ENCODE results near the gene ABCC6. TPM values are rescaled to one million over a fixed set of nuclear protein-coding genes. Genes with fewer than 3 reads are reported as not detected.

ABCC6 gene
- total and polyA plus RNA-seq, 4 donors: 50.6 to 162 (median 95.9) TPM

DNA sequence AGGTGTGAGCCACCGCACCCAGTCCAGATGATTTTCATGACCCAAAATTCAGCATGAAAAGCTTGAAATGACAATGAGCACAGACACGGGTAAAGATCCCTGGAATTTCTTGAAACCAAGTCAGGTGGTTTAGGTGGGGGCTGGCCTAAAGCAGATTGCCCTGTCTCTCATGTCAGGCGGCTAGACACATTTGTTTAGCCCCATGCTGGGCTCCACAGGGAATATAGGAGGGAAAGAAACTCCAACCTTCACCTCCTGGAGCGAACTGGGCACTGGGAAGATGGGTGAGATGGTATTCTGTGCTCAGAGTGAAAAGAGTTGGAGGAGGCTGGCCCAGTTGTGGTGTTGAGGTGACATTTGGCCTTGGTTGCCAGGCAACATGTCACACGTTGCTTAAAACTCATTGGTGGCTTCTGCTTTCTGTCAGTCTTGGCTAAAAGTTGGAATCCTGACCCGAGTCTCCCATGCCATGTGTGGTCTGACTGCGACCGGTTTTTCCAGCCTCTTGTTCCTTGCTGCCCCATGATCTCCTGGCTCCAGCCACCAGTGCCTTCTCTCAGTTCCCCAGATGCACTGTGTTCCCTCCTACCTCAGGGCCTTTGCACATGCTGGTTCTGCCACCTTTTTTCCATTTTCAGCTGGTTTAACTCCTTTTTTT lies 113.7 kb downstream of the ABCC6 start:
- DNase-seq (ENCODE audit: low spot score): no peak
- Histone ChIP-seq H3K4me3 (ENCODE audit: low read depth in 1 of 3, low read length in 3 of 3) (no peak overlapping the region), H3K27me3 (ENCODE audit: control insufficient read depth in 4 of 4, insufficient read depth in 4 of 4, low read length in 3 of 4) (no peaks in the 10 kb centered on the region), H3K36me3 (ENCODE audit: control insufficient read depth in 4 of 4, insufficient read depth in 3 of 4, low read depth in 1 of 4, low read length in 3 of 4) (peaks cover 0 to 6% (median 2%) of the 10 kb centered on the region in 4 donors), H3K27ac (ENCODE audit: low read depth in 1 of 2, low read length in 2 of 2) (no peak overlapping the region), H3K4me1 (ENCODE audit: control insufficient read depth in 4 of 4, insufficient read depth in 4 of 4, low read length in 3 of 4) (no peaks in the 10 kb centered on the region), H3K9ac (ENCODE audit: low read depth in 1 of 2, low read length in 2 of 2) (no peak overlapping the region), H3K9me3 (ENCODE audit: control insufficient read depth in 4 of 4, low read length in 3 of 4) (no peaks in the 10 kb centered on the region)
- 76% methylated on average over 8 of the region's 8 CpGs for WGBS
- no peak for TF ChIP-seq FOXA2 (IDR thresholded peaks at IDR 0.05)
- TF ChIP-seq RAD21 (IDR thresholded peaks at IDR 0.05): no peak
- TF ChIP-seq HNF4G (IDR thresholded peaks at IDR 0.05): no peak
- no peak for TF ChIP-seq GABPA (IDR thresholded peaks at IDR 0.05 in 1 of 2, conservative IDR thresholded peaks at IDR 0.05 in 1 of 2)
- TF ChIP-seq RXRA (IDR thresholded peaks at IDR 0.05): no peak
- TF ChIP-seq NR2F2 (IDR thresholded peaks at IDR 0.05): no peak
- TF ChIP-seq JUND (IDR thresholded peaks at IDR 0.05): no peak
- TF ChIP-seq, protein P1, sequence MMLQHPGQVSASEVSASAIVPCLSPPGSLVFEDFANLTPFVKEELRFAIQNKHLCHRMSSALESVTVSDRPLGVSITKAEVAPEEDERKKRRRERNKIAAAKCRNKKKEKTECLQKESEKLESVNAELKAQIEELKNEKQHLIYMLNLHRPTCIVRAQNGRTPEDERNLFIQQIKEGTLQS (IDR thresholded peaks at IDR 0.05): no peak
- TF ChIP-seq, protein P2, sequence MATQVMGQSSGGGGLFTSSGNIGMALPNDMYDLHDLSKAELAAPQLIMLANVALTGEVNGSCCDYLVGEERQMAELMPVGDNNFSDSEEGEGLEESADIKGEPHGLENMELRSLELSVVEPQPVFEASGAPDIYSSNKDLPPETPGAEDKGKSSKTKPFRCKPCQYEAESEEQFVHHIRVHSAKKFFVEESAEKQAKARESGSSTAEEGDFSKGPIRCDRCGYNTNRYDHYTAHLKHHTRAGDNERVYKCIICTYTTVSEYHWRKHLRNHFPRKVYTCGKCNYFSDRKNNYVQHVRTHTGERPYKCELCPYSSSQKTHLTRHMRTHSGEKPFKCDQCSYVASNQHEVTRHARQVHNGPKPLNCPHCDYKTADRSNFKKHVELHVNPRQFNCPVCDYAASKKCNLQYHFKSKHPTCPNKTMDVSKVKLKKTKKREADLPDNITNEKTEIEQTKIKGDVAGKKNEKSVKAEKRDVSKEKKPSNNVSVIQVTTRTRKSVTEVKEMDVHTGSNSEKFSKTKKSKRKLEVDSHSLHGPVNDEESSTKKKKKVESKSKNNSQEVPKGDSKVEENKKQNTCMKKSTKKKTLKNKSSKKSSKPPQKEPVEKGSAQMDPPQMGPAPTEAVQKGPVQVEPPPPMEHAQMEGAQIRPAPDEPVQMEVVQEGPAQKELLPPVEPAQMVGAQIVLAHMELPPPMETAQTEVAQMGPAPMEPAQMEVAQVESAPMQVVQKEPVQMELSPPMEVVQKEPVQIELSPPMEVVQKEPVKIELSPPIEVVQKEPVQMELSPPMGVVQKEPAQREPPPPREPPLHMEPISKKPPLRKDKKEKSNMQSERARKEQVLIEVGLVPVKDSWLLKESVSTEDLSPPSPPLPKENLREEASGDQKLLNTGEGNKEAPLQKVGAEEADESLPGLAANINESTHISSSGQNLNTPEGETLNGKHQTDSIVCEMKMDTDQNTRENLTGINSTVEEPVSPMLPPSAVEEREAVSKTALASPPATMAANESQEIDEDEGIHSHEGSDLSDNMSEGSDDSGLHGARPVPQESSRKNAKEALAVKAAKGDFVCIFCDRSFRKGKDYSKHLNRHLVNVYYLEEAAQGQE (IDR thresholded peaks at IDR 0.05): no peak
- no peak for TF ChIP-seq EGR1 (IDR thresholded peaks at IDR 0.05; ENCODE audit: low read depth in 2 of 2)
- no peak for TF ChIP-seq YY1 (IDR thresholded peaks at IDR 0.05)
- TF ChIP-seq TAF1 (conservative IDR thresholded peaks at IDR 0.05): no peak
- TF ChIP-seq, protein P3, sequence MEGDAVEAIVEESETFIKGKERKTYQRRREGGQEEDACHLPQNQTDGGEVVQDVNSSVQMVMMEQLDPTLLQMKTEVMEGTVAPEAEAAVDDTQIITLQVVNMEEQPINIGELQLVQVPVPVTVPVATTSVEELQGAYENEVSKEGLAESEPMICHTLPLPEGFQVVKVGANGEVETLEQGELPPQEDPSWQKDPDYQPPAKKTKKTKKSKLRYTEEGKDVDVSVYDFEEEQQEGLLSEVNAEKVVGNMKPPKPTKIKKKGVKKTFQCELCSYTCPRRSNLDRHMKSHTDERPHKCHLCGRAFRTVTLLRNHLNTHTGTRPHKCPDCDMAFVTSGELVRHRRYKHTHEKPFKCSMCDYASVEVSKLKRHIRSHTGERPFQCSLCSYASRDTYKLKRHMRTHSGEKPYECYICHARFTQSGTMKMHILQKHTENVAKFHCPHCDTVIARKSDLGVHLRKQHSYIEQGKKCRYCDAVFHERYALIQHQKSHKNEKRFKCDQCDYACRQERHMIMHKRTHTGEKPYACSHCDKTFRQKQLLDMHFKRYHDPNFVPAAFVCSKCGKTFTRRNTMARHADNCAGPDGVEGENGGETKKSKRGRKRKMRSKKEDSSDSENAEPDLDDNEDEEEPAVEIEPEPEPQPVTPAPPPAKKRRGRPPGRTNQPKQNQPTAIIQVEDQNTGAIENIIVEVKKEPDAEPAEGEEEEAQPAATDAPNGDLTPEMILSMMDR (IDR thresholded peaks at IDR 0.05; ENCODE audit: low read depth, low read length, missing input control): no peak
- TF ChIP-seq, protein P4, sequence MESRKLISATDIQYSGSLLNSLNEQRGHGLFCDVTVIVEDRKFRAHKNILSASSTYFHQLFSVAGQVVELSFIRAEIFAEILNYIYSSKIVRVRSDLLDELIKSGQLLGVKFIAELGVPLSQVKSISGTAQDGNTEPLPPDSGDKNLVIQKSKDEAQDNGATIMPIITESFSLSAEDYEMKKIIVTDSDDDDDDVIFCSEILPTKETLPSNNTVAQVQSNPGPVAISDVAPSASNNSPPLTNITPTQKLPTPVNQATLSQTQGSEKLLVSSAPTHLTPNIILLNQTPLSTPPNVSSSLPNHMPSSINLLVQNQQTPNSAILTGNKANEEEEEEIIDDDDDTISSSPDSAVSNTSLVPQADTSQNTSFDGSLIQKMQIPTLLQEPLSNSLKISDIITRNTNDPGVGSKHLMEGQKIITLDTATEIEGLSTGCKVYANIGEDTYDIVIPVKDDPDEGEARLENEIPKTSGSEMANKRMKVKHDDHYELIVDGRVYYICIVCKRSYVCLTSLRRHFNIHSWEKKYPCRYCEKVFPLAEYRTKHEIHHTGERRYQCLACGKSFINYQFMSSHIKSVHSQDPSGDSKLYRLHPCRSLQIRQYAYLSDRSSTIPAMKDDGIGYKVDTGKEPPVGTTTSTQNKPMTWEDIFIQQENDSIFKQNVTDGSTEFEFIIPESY (IDR thresholded peaks at IDR 0.05): no peak
- TF ChIP-seq SP1 (IDR thresholded peaks at IDR 0.05): no peak
- TF ChIP-seq, protein P5, sequence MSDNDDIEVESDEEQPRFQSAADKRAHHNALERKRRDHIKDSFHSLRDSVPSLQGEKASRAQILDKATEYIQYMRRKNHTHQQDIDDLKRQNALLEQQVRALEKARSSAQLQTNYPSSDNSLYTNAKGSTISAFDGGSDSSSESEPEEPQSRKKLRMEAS (IDR thresholded peaks at IDR 0.05): no peak
- no peak for TF ChIP-seq FOXA1 (IDR thresholded peaks at IDR 0.05)
- TF ChIP-seq HNF4A (conservative IDR thresholded peaks at IDR 0.05): no peak
